A673 (cell line): ENCODE results near the gene ALDOA. TPM values are rescaled to one million over a fixed set of nuclear protein-coding genes. Genes with fewer than 3 reads are reported as not detected.
A peak's percentile ranks its signal among the peaks of the same experiment; 100 is the strongest.

Experiments used
- BruUV-seq: library from RNA; stranded (reverse); fragments of 400-500 nt; replicated peaks from 2 replicates; lab custom pipeline; 2021; lab: Mats Ljungman, UMichigan
- CTCF ChIA-PET: fragments of 300-600 bp; sonication (Branson Sonifier 250); formaldehyde crosslinking; loops from one replicate; lab custom pipeline; 2022; ENCODE audit warnings: antibody characterized with exemption; lab: Charles Lee
- POLR2A ChIA-PET: fragments of 300-600 bp; sonication (Branson Sonifier 250); formaldehyde crosslinking; loops from one replicate; lab custom pipeline; 2022; ENCODE audit warnings: antibody characterized with exemption; ENCODE audit not compliant: low non-redundant PET; lab: Charles Lee
- DNase-seq: peaks from one replicate; pipeline ENCODE4 v3.0.0-alpha.2; 2015; ENCODE audit warnings: low spot score
- H3K27ac ChIP-seq: fragments of 200-600 bp; sonication (generic); 2 replicates; pipeline ENCODE4 v1.5.1; 2016; ENCODE audit warnings: mixed run types, low read depth, mild to moderate bottlenecking, mixed read lengths, antibody characterized with exemption, low read length; ENCODE audit not compliant: poor library complexity, severe bottlenecking
- H3K27me3 ChIP-seq: fragments of 200-600 bp; sonication (generic); replicated peaks from 2 replicates; pipeline ENCODE4 v1.6.1; 2017; ENCODE audit warnings: mixed run types, low read depth, mild to moderate bottlenecking, mixed read lengths, antibody characterized with exemption, low read length; ENCODE audit not compliant: insufficient read depth, poor library complexity
- H3K36me3 ChIP-seq: fragments of 200-600 bp; sonication (generic); 2 replicates; pipeline ENCODE4 v1.6.1; 2016; ENCODE audit warnings: mixed run types, mild to moderate bottlenecking, mixed read lengths, antibody characterized with exemption, low read length; ENCODE audit not compliant: insufficient read depth, poor library complexity, severe bottlenecking
- H3K4me1 ChIP-seq: fragments of 200-600 bp; sonication (generic); 2 replicates; pipeline ENCODE4 v1.6.1; 2017; ENCODE audit warnings: mixed run types, mild to moderate bottlenecking, mixed read lengths, antibody characterized with exemption, low read length; ENCODE audit not compliant: insufficient read depth, poor library complexity, severe bottlenecking
- H3K4me3 ChIP-seq: fragments of 200-600 bp; sonication (generic); 2 replicates; pipeline ENCODE4 v1.5.1; 2016; ENCODE audit warnings: low read depth, mixed run types, mild to moderate bottlenecking, mixed read lengths, low read length; ENCODE audit not compliant: poor library complexity, severe bottlenecking
- H3K9me3 ChIP-seq: fragments of 200-600 bp; sonication (generic); 2 replicates; pipeline ENCODE4 v1.6.1; 2016; ENCODE audit warnings: mixed run types, low read depth, mild to moderate bottlenecking, mixed read lengths, antibody characterized with exemption, low read length; ENCODE audit not compliant: poor library complexity, severe bottlenecking
- CTCF ChIP-seq: fragments of 300-800, 200-600 bp; sonication (generic); conservative IDR thresholded peaks from 2 replicates; pipeline ENCODE4 v1.5.1; 2017; ENCODE audit warnings: low read depth, mild to moderate bottlenecking, antibody characterized with exemption, low read length, moderate library complexity, mixed read lengths
- EZH2 ChIP-seq: fragments of 200-600 bp; sonication (generic); IDR thresholded peaks from 2 replicates; pipeline ENCODE4 v1.6.1; 2017; ENCODE audit warnings: borderline replicate concordance, low read depth, mild to moderate bottlenecking, mixed read lengths, antibody characterized with exemption, low read length; ENCODE audit not compliant: poor library complexity, severe bottlenecking
- intact Hi-C: fragments of 100-400 bp; cut with micrococcal nuclease; formaldehyde crosslinking; loops from one replicate; pipeline ENCODE4 v1.10.0; 2022; ENCODE audit not compliant: unreplicated experiment
- total RNA-seq: library from RNA; stranded (reverse); gene quantifications from 2 replicates; pipeline ENCODE4 v1.2.3, GENCODE V29; 2021

Gene ALDOA
- total RNA-seq, 1 experiment from 2014 or later: 1,729 TPM

DNA sequence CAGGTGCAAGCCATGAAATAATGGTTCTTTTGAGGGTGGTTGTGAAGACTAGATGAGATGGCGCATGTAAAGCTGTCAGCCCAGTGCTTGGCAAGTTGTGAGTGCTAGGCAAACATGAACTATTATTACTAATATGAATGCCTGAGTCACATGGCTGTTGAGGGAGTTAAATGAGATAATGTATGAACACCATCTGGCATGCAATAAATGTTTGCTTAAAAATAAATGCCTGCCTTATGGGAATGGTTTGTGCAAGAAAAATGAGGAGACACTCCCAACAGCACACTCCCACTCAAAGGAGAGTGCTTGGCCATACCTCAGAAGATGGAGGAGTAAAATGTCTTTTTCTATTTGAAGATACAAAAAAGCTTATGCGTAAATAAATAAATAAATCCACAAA, 53.9 kb downstream of the ALDOA start:
- H3K4me3 ChIP-seq: no peak overlapping the region
- ChIA-PET POLR2A (no interaction called here), CTCF (no interaction called here)
- peaks cover 4% of the 10 kb centered on the region for H3K4me1 ChIP-seq
- no peak overlapping the region for H3K27ac ChIP-seq
- peaks cover 16% of the 10 kb centered on the region for H3K36me3 ChIP-seq
- H3K27me3 ChIP-seq: no peaks in the 10 kb centered on the region
- no peaks in the 10 kb centered on the region for H3K9me3 ChIP-seq
- TF ChIP-seq EZH2 (no peak), CTCF (no peak)
- no peak for DNase-seq
- BruUV-seq: TSS peak; percentile 14
- intact Hi-C loops: no loop called here

Other genes starting within 250 kb of the ALDOA start
- gene PAGR1, start 249.6 kb upstream of the ALDOA start, total RNA-seq: 47.4 and 50.0 TPM in 2 replicates
- 5.6 and 7.1 TPM in 2 replicates for gene MVP, start 245.3 kb upstream of the ALDOA start, total RNA-seq
- 51.7 and 55.6 TPM in 2 replicates for gene CDIPT, start 202.5 kb upstream of the ALDOA start, total RNA-seq
- gene SEZ6L2, start 166.2 kb upstream of the ALDOA start, total RNA-seq: 7.0 and 9.1 TPM in 2 replicates
- 2.0 and 2.5 TPM in 2 replicates for gene ASPHD1, start 165.3 kb upstream of the ALDOA start, total RNA-seq
- 32.4 and 33.3 TPM in 2 replicates for gene KCTD13, start 139.5 kb upstream of the ALDOA start, total RNA-seq
- 48.3 and 52.7 TPM in 2 replicates for gene TMEM219, start 103.7 kb upstream of the ALDOA start, total RNA-seq
- gene TAOK2, start 91.9 kb upstream of the ALDOA start, total RNA-seq: 49.9 and 50.2 TPM in 2 replicates
- 29.7 and 33.2 TPM in 2 replicates for gene HIRIP3, start 70.1 kb upstream of the ALDOA start, total RNA-seq
- 115 and 120 TPM in 2 replicates for gene INO80E, start 69.5 kb upstream of the ALDOA start, total RNA-seq
- gene DOC2A, start 54.7 kb upstream of the ALDOA start, total RNA-seq: 3.2 and 5.4 TPM in 2 replicates
- gene C16orf92, start 42.6 kb upstream of the ALDOA start, total RNA-seq: not detected in 2 replicates
- 1.9 and 2.6 TPM in 2 replicates for gene TLCD3B, start 34.5 kb upstream of the ALDOA start, total RNA-seq
- 122 and 127 TPM in 2 replicates for gene PPP4C, start 10.2 kb downstream of the ALDOA start, total RNA-seq
- gene TBX6, start 26.2 kb downstream of the ALDOA start, total RNA-seq: 0.49 and 0.85 TPM in 2 replicates
- gene YPEL3, start 30.5 kb downstream of the ALDOA start, total RNA-seq: 4.7 and 9.1 TPM in 2 replicates
- gene GDPD3, start 47.8 kb downstream of the ALDOA start, total RNA-seq: 2.5 and 4.4 TPM in 2 replicates
- gene MAPK3, start 57.5 kb downstream of the ALDOA start, total RNA-seq: 59.5 and 74.6 TPM in 2 replicates
- gene CORO1A, start 117.8 kb downstream of the ALDOA start, total RNA-seq: 4.6 and 7.0 TPM in 2 replicates
- gene BOLA2B, start 127.9 kb downstream of the ALDOA start, total RNA-seq: 180 and 225 TPM in 2 replicates
- 15.5 and 20.0 TPM in 2 replicates for gene SLX1A, start 128.1 kb downstream of the ALDOA start, total RNA-seq
- 14.1 and 21.2 TPM in 2 replicates for gene SULT1A3, start 133.5 kb downstream of the ALDOA start, total RNA-seq
- gene NPIPB13, start 182.7 kb downstream of the ALDOA start, total RNA-seq: 9.3 and 14.2 TPM in 2 replicates